Keratinocyte (primary cell): Measurements from ENCODE around the gene SLC27A3.

Experiments
- CTCF ChIP-seq, 3 experiments: IDR thresholded peaks in 1 of 3; conservative IDR thresholded peaks in 1 of 3; optimal IDR thresholded peaks in 1 of 3; 2 replicates in 2 of 3; 3 replicates in 1 of 3; pipeline versions ENCODE3 to v1.5.1; 2011; ENCODE audit warnings: low read length in 3 of 3, mild to moderate bottlenecking in 3 of 3, moderate library complexity in 2 of 3, control low read depth in 1 of 3, inconsistent platforms in 1 of 3; ENCODE audit not compliant: insufficient read depth in 2 of 3; ENCODE audit errors: extremely low read depth in 1 of 3
- EZH2 ChIP-seq: IDR thresholded peaks from one replicate; pipeline ENCODE4 v1.6.1; 2012; ENCODE audit warnings: inconsistent platforms, mild to moderate bottlenecking, low read length, moderate library complexity

GRCh38 chr1:153769221-153769620 is 6.0 kb upstream of the SLC27A3 start:
- TF ChIP-seq CTCF (optimal IDR thresholded peaks at IDR 0.05 in 1 of 3, IDR thresholded peaks at IDR 0.05 in 1 of 3, conservative IDR thresholded peaks at IDR 0.05 in 1 of 3; ENCODE audit: extremely low read depth in 1 of 3, insufficient read depth in 2 of 3, low read length in 3 of 3): no peak
- TF ChIP-seq EZH2: no peak
